Cortex of kidney (tissue), 1 donor: ENCODE data around the gene DCUN1D1.
"Not testable (repeated sequence)": the region's sequence is repeated elsewhere in the genome, so short reads cannot be mapped to it uniquely, and the experiment has no call there.

Source experiments
- DNase-seq: peaks from one replicate; lab custom pipeline; 2025; lab: John Stamatoyannopoulos, UW

Gene DCUN1D1

GRCh38 chr3:182980204-182981037 lies at the start of gene DCUN1D1:
DCUN1D1 (minus strand) TSS chr3:182980538; CDS start chr3:182980489, 49 bp downstream.
- DNase-seq = peak; percentile 17

- no peak for DNase-seq
These were observed 48.1 kb upstream of the DCUN1D1 start for GRCh38 chr3:183028416-183028815.

- no peak for DNase-seq
These were observed 46.9 kb upstream of the DCUN1D1 start for GRCh38 chr3:183027276-183027675.

GRCh38 chr3:183022936-183023516 lies 42.7 kb upstream of the DCUN1D1 start:
- no peak for DNase-seq

GRCh38 chr3:183018421-183019192 lies 38.3 kb upstream of the DCUN1D1 start:
- no peak for DNase-seq

- no peak for DNase-seq
These were observed 34.8 kb upstream of the DCUN1D1 start for GRCh38 chr3:183015185-183015584.

GRCh38 chr3:183013856-183014255 lies 33.5 kb upstream of the DCUN1D1 start:
- no peak for DNase-seq

GRCh38 chr3:183013074-183013473 lies 32.7 kb upstream of the DCUN1D1 start:
- DNase-seq = no peak

- DNase-seq = no peak
These were observed 28.5 kb upstream of the DCUN1D1 start for GRCh38 chr3:183008800-183009199.

GRCh38 chr3:183008303-183008702 lies 28.0 kb upstream of the DCUN1D1 start:
- no peak for DNase-seq

GRCh38 chr3:183006396-183007002 lies 26.2 kb upstream of the DCUN1D1 start:
- DNase-seq = no peak

- no peak for DNase-seq
These were observed 19.4 kb upstream of the DCUN1D1 start for GRCh38 chr3:182999767-183000166.

- DNase-seq = not testable (repeated sequence)
These were observed 13.3 kb upstream of the DCUN1D1 start for GRCh38 chr3:182993486-182994201.

GRCh38 chr3:182989566-182989965 lies 9.2 kb upstream of the DCUN1D1 start:
- no peak for DNase-seq

GRCh38 chr3:182986021-182986420 lies 5.7 kb upstream of the DCUN1D1 start:
- no peak for DNase-seq

GRCh38 chr3:182983876-182984275 lies 3.5 kb upstream of the DCUN1D1 start:
- DNase-seq = no peak

GRCh38 chr3:182981038-182981380 lies 671 bp upstream of the DCUN1D1 start:
- DNase-seq = no peak

GRCh38 chr3:182979674-182980191 lies 605 bp downstream of the DCUN1D1 start:
- DNase-seq = no peak

- DNase-seq = no peak
These were observed 1.1 kb downstream of the DCUN1D1 start for GRCh38 chr3:182979103-182979673.

- no peak for DNase-seq
These were observed 2.0 kb downstream of the DCUN1D1 start for GRCh38 chr3:182978387-182978786.

GRCh38 chr3:182973047-182973446 lies 7.3 kb downstream of the DCUN1D1 start:
- no peak for DNase-seq
